ENCODE data around the gene VAMP4.
"Not testable (repeated sequence)": the region's sequence is repeated elsewhere in the genome, so short reads cannot be mapped to it uniquely, and the experiment has no call there.

Gene VAMP4

DNA sequence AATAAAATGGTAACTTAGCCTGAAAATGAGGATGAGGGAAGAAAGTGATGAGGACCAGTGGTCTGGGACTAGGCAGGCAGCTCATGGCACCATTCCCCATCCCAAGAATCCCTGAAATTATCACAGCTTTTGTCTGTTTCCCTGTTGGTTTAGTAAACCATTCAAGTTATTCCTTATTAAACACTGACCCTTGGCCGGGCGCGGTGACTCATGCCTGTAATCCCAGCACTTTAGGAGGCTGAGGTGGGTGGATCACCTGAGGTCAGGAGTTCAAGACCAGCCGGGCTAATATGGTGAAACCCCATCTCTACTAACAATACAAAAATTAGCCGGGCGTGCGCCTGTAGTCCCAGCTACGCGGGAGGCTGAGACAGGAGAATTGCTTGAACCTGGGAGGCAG is 85.7 kb downstream of the VAMP4 start:
- H3K9ac ChIP-seq (ENCODE audit: low read depth, low read length); H3K4me1 ChIP-seq (ENCODE audit: control insufficient read depth, insufficient read depth, low read length); H3K27me3 ChIP-seq (ENCODE audit: control insufficient read depth, insufficient read depth, low read length); H3K9me3 ChIP-seq (ENCODE audit: control insufficient read depth, insufficient read depth, low read length); H3K4me3 ChIP-seq (ENCODE audit: low read depth, low read length); H3K36me3 ChIP-seq (ENCODE audit: control insufficient read depth, insufficient read depth, low read length): not testable (repeated sequence)

DNA sequence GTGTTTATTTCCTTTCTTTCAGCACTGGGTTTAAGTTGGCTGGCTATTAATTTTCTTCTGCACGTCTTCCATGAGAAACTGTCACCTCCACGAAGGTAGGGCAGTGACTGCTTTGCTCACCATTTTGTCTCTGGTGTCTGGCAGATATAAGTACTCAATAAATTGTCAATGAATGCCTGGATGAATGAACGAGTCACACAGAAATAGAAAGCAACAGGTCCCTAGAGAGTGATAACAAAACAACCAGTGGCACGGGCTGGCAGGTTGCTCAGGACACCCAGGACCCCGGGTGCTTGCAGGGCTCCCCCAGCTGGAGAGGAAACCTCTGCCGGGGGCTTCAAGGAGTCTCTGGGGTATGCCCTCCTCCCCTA is 86.1 kb downstream of the VAMP4 start:
- Histone ChIP-seq H3K4me1 (ENCODE audit: control insufficient read depth, insufficient read depth, low read length) (peaks cover 8% of the 10 kb centered on the region), H3K9ac (ENCODE audit: low read depth, low read length) (no peak overlapping the region), H3K4me3 (ENCODE audit: low read depth, low read length) (peak overlapping the region; percentile 50), H3K9me3 (ENCODE audit: control insufficient read depth, insufficient read depth, low read length) (no peaks in the 10 kb centered on the region), H3K27me3 (ENCODE audit: control insufficient read depth, insufficient read depth, low read length) (peaks cover 7% of the 10 kb centered on the region), H3K36me3 (ENCODE audit: control insufficient read depth, insufficient read depth, low read length) (no peaks in the 10 kb centered on the region)

DNA sequence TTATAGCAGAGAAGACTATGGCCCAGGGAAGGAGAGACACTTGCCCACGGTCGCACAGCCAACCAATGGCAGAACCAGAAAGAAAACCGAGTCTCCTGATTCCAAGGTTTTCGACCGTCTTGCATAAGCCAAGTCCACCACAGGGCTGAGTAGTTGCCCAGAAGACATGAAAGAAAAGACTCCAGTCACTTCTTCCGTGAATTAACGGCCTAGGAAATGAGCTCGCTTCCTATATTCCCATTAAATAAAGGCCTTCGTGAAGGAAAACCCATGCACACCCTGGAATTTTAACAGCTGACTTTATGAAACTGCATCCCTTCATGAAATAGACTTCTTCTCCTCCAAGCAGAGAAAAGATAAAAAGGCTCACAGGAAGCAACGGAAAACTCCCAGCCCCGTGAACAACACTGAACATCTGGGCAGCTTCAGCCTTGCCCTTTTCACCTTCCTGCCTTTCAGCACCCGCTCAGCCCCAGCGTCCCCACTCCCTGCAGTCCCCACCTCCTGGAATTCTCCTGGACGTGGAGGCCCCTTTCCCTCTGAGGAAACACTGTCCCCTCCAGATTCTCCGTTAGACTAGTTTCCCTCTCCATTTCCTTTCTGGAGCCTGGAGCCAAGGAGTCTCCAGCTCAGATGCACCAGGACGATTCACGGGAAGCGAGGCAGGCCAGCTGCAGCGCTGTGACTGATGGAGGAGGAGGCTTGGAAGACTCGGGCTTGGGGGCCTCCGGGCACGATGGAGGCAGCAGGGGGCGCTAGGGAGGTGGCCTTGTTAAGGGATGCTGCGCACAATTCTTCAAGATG is 86.7 kb downstream of the VAMP4 start:
- peaks cover 8% of the 10 kb centered on the region for H3K4me1 ChIP-seq (ENCODE audit: control insufficient read depth, insufficient read depth, low read length)
- H3K9ac ChIP-seq (ENCODE audit: low read depth, low read length), result no peak overlapping the region
- H3K27me3 ChIP-seq (ENCODE audit: control insufficient read depth, insufficient read depth, low read length), result peaks cover 7% of the 10 kb centered on the region
- peak overlapping the region; percentile 50 for H3K4me3 ChIP-seq (ENCODE audit: low read depth, low read length)
- no peaks in the 10 kb centered on the region for H3K36me3 ChIP-seq (ENCODE audit: control insufficient read depth, insufficient read depth, low read length)
- no peaks in the 10 kb centered on the region for H3K9me3 ChIP-seq (ENCODE audit: control insufficient read depth, insufficient read depth, low read length)

DNA sequence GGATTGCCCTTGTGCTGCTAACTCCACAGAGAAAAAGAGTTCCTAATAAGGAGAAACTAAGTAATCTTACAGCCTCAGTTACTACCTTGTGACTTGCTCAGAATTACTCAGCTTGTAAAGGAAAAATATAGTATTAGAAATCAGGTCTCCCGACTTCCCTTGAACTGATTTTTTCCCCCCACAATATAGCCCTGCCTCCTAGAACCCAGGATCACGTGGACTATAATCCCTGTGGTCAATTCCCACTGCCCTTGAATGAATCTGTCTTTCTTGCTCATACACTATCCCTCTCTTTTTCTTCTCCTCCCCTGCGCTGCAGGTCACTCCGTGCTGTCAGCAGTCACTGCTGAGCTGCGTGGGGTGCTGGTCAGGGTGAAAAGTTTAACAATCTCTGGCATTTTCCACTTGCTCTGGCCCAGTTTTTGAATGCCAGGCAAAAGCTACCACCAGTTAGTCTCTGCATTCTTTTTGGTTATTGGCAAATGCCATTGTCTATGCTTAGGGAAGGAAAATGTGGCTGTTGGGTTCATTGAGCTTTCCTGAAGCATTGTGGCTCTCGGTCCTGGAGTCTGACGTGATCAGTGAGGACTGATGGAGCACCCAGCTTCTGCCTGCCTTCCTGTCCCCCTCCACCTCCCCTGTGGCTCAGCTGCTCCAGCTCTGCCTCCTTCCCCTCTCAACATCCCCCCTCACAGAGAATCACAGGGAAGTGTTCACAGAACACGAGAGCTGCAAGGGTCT is 87.5 kb downstream of the VAMP4 start:
- no peaks in the 10 kb centered on the region for H3K9me3 ChIP-seq (ENCODE audit: control insufficient read depth, insufficient read depth, low read length)
- H3K9ac ChIP-seq (ENCODE audit: low read depth, low read length), result no peak overlapping the region
- H3K4me3 ChIP-seq (ENCODE audit: low read depth, low read length), result no peak overlapping the region
- no peaks in the 10 kb centered on the region for H3K36me3 ChIP-seq (ENCODE audit: control insufficient read depth, insufficient read depth, low read length)
- peaks cover 8% of the 10 kb centered on the region for H3K4me1 ChIP-seq (ENCODE audit: control insufficient read depth, insufficient read depth, low read length)
- H3K27me3 ChIP-seq (ENCODE audit: control insufficient read depth, insufficient read depth, low read length), result peaks cover 7% of the 10 kb centered on the region

DNA sequence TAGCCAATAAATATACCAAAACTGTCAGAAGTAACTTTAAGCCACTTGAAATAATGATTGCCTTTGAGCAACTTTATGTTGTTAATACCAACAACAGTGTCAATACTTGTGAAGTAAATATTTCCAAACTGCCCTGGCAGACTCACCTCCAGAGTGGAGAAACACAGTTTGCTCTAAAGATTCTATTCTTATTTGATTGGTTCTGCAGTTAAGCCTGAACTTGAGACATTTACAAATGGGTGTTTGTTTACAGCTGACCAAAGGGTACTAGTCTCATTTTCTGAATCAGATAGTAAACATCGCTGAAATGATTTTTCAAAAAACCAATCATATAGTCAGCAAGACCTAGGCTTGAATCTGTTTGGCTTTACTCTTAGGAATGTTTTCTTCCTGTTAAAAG is 88.1 kb downstream of the VAMP4 start:
- peaks cover 8% of the 10 kb centered on the region for H3K4me1 ChIP-seq (ENCODE audit: control insufficient read depth, insufficient read depth, low read length)
- no peak overlapping the region for H3K9ac ChIP-seq (ENCODE audit: low read depth, low read length)
- H3K9me3 ChIP-seq (ENCODE audit: control insufficient read depth, insufficient read depth, low read length), result no peaks in the 10 kb centered on the region
- H3K36me3 ChIP-seq (ENCODE audit: control insufficient read depth, insufficient read depth, low read length), result no peaks in the 10 kb centered on the region
- H3K4me3 ChIP-seq (ENCODE audit: low read depth, low read length), result no peak overlapping the region
- H3K27me3 ChIP-seq (ENCODE audit: control insufficient read depth, insufficient read depth, low read length), result peaks cover 7% of the 10 kb centered on the region

DNA sequence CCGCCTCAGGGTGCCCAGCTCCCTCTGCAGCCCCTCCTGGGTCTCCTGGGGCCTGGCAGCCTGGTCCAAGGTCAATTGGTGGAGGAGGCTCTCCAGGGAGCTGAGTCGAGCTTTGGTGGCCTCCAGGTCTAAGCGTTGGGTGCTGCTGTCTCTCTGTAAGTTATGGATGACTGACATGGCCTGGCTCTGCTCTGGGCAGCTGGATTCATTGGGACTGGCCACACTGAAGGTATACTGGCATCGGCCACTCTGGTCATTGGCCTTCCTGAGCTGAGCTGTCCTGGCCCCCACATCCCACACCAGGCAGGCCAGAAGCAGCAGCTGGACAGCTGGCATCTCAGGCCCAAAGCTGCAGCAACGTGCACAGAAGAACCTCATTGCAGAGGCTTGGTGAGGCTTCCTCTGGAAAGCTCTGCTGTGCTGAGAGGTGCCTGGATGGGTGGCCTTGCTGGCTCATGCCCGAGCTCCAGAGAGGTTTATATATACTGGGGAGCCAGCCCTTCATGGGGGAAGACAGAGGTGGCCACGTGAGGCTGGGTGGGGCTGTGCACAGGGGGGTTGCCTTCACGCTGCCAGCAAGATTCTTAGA is 89.5 kb downstream of the VAMP4 start, which contains the start of gene MYOC:
TSS of gene MYOC (minus strand) at position 455 of the 589 bp plus-strand sequence. CDS start at position 378, 77 bp downstream.
- Histone ChIP-seq H3K27me3 (ENCODE audit: control insufficient read depth, insufficient read depth, low read length) (peaks cover 7% of the 10 kb centered on the region), H3K9ac (ENCODE audit: low read depth, low read length) (no peak within 1 kb of the TSS), H3K4me1 (ENCODE audit: control insufficient read depth, insufficient read depth, low read length) (peaks cover 8% of the 10 kb centered on the region), H3K9me3 (ENCODE audit: control insufficient read depth, insufficient read depth, low read length) (no peaks in the 10 kb centered on the region), H3K4me3 (ENCODE audit: low read depth, low read length) (no peak within 1 kb of the TSS), H3K36me3 (ENCODE audit: control insufficient read depth, insufficient read depth, low read length) (no peaks in the 10 kb centered on the region)
